ENCODE data around the gene SLC9A8.

SLC9A8 gene

GRCh38 chr20:49936153-49937026 is 123.8 kb downstream of the SLC9A8 start, which contains the start of gene RNF114 (continued):
- TF ChIP-seq ZNF155 (tag by site-specific recombination; IDR thresholded peaks at IDR 0.05) (no peak), ZNF707 (tag by site-specific recombination; IDR thresholded peaks at IDR 0.05) (no peak), ZNF596 (tag by site-specific recombination; IDR thresholded peaks at IDR 0.05) (peak; percentile 33; the same call in 1 of the 2 replicates), ZNF580 (tag by site-specific recombination; IDR thresholded peaks at IDR 0.05) (no peak), ZNF366 (tag by site-specific recombination; conservative IDR thresholded peaks at IDR 0.05) (no peak), EGR2 (tag by site-specific recombination; IDR thresholded peaks at IDR 0.05; ENCODE audit: low read depth) (peak; percentile 55), ZSCAN30 (tag by site-specific recombination; IDR thresholded peaks at IDR 0.05) (no peak), ATF2 (tag by site-specific recombination; IDR thresholded peaks at IDR 0.05; ENCODE audit: low read depth) (no peak), ZNF148 (tag by site-specific recombination; IDR thresholded peaks at IDR 0.05; ENCODE audit: borderline replicate concordance) (no peak), PATZ1 (tag by site-specific recombination; IDR thresholded peaks at IDR 0.05) (peak; percentile 80), ZNF792 (tag by site-specific recombination; IDR thresholded peaks at IDR 0.05) (no peak), KLF8 (tag by site-specific recombination; IDR thresholded peaks at IDR 0.05) (peak; percentile 57; the same call in 1 of the 2 replicates), ZNF514 (tag by site-specific recombination; IDR thresholded peaks at IDR 0.05) (no peak), ZNF518A (tag by site-specific recombination; conservative IDR thresholded peaks at IDR 0.05; ENCODE audit: low read depth) (no peak), ZNF747 (tag by site-specific recombination; IDR thresholded peaks at IDR 0.05) (no peak), ZNF76 (tag by site-specific recombination; IDR thresholded peaks at IDR 0.05; ENCODE audit: borderline replicate concordance, low read depth) (no peak; the same call in 1 of the 2 replicates), SCRT2 (tag by site-specific recombination; IDR thresholded peaks at IDR 0.05) (no peak), ZNF785 (tag by site-specific recombination; IDR thresholded peaks at IDR 0.05) (no peak), ZNF341 (tag by site-specific recombination; IDR thresholded peaks at IDR 0.05; ENCODE audit: low read depth) (peak; percentile 73), ZNF433 (tag by site-specific recombination; IDR thresholded peaks at IDR 0.05; ENCODE audit: low read depth) (no peak), ZNF629 (tag by site-specific recombination; IDR thresholded peaks at IDR 0.05) (peak; percentile 81), YY2 (tag by site-specific recombination; IDR thresholded peaks at IDR 0.05) (peak; percentile 84), ZNF416 (tag by site-specific recombination; IDR thresholded peaks at IDR 0.05) (no peak), ZNF560 (tag by site-specific recombination; IDR thresholded peaks at IDR 0.05; ENCODE audit: borderline replicate concordance) (no peak), ZFP37 (tag by site-specific recombination; IDR thresholded peaks at IDR 0.05) (no peak), ZNF529 (tag by site-specific recombination; IDR thresholded peaks at IDR 0.05; ENCODE audit: insufficient replicate concordance) (no peak), SP2 (tag by site-specific recombination; IDR thresholded peaks at IDR 0.05) (peak; percentile 61), ZIC2 (tag by site-specific recombination; IDR thresholded peaks at IDR 0.05) (peak; percentile 93), REPIN1 (tag by site-specific recombination; IDR thresholded peaks at IDR 0.05; ENCODE audit: low read depth) (peak; percentile 29; the same call in 1 of the 2 replicates)

Measured in HEK293 (cell line).